T-helper 1 cell treated with Interleukin-12 subunit alpha and Interleukin-12 subunit beta and Interleukin-4 antibody, amounts not matched to agents 30 μg/mL and 1 μg/mL, for 36 hours (primary cell): ENCODE data around the gene SRC.
A peak's percentile ranks its signal among the peaks of the same experiment; 100 is the strongest.

ENCODE experiments used
- H3K27ac Mint-ChIP-seq: one replicate; pipeline ENCODE4 v1.8.0; 2021; ENCODE audit warnings: mild to moderate bottlenecking, mixed read lengths
- H3K27me3 Mint-ChIP-seq: one replicate; pipeline ENCODE4 v1.8.0; 2021; ENCODE audit warnings: low read depth, mixed read lengths
- H3K36me3 Mint-ChIP-seq: one replicate; pipeline ENCODE4 v1.8.0; 2021; ENCODE audit warnings: low read depth, mixed read lengths
- H3K4me1 Mint-ChIP-seq: one replicate; pipeline ENCODE4 v1.8.0; 2021; ENCODE audit warnings: low read depth, mixed read lengths
- H3K4me3 Mint-ChIP-seq: one replicate; pipeline ENCODE4 v1.8.0; 2021; ENCODE audit warnings: mild to moderate bottlenecking, moderate library complexity, mixed read lengths
- H3K9me3 Mint-ChIP-seq: one replicate; pipeline ENCODE4 v1.8.0; 2021; ENCODE audit warnings: mixed read lengths

Gene SRC

GRCh38 chr20:37401282-37401929, 55.5 kb downstream of the SRC start:
- Mint-ChIP-seq H3K27me3 (peaks cover 3% of the 10 kb centered on the region), H3K4me3 (no peak overlapping the region), H3K36me3 (no peaks in the 10 kb centered on the region), H3K9me3 (no peaks in the 10 kb centered on the region), H3K4me1 (peaks cover 5% of the 10 kb centered on the region), H3K27ac (no peak overlapping the region)

GRCh38 chr20:37401930-37402675, 56.2 kb downstream of the SRC start:
- Mint-ChIP-seq H3K27ac (no peak overlapping the region), H3K27me3 (peaks cover 5% of the 10 kb centered on the region), H3K4me3 (no peak overlapping the region), H3K9me3 (no peaks in the 10 kb centered on the region), H3K4me1 (peaks cover 7% of the 10 kb centered on the region), H3K36me3 (no peaks in the 10 kb centered on the region)

- Mint-ChIP-seq H3K9me3 (no peaks in the 10 kb centered on the region), H3K36me3 (no peaks in the 10 kb centered on the region), H3K27ac (no peak overlapping the region), H3K4me1 (peaks cover 12% of the 10 kb centered on the region), H3K4me3 (no peak overlapping the region), H3K27me3 (peaks cover 12% of the 10 kb centered on the region)
Measured at GRCh38 chr20:37403107-37404033, 57.4 kb downstream of the SRC start.

- Mint-ChIP-seq H3K36me3 (no peaks in the 10 kb centered on the region), H3K27ac (no peak overlapping the region), H3K9me3 (no peaks in the 10 kb centered on the region), H3K4me1 (peaks cover 15% of the 10 kb centered on the region), H3K27me3 (peaks cover 21% of the 10 kb centered on the region), H3K4me3 (no peak overlapping the region)
Measured at GRCh38 chr20:37404461-37404890, 58.5 kb downstream of the SRC start.

GRCh38 chr20:37405351-37405897, 59.5 kb downstream of the SRC start:
- no peaks in the 10 kb centered on the region for H3K36me3 Mint-ChIP-seq
- peaks cover 29% of the 10 kb centered on the region for H3K27me3 Mint-ChIP-seq
- peak overlapping the region; percentile 62 for H3K4me3 Mint-ChIP-seq
- no peaks in the 10 kb centered on the region for H3K9me3 Mint-ChIP-seq
- no peak overlapping the region for H3K27ac Mint-ChIP-seq
- peaks cover 16% of the 10 kb centered on the region for H3K4me1 Mint-ChIP-seq

- Mint-ChIP-seq H3K4me1 (peaks cover 16% of the 10 kb centered on the region), H3K9me3 (no peaks in the 10 kb centered on the region), H3K4me3 (peak overlapping the region; percentile 69), H3K27ac (no peak overlapping the region), H3K27me3 (peaks cover 29% of the 10 kb centered on the region), H3K36me3 (no peaks in the 10 kb centered on the region)
Measured at GRCh38 chr20:37406010-37406998, 60.4 kb downstream of the SRC start.

- peak overlapping the region; percentile 3 for H3K27ac Mint-ChIP-seq
- no peaks in the 10 kb centered on the region for H3K9me3 Mint-ChIP-seq
- H3K4me3 Mint-ChIP-seq, result peak overlapping the region; percentile 69
- peaks cover 16% of the 10 kb centered on the region for H3K4me1 Mint-ChIP-seq
- peaks cover 29% of the 10 kb centered on the region for H3K27me3 Mint-ChIP-seq
- no peaks in the 10 kb centered on the region for H3K36me3 Mint-ChIP-seq
Measured at GRCh38 chr20:37407019-37407566, 61.2 kb downstream of the SRC start.

- H3K4me3 Mint-ChIP-seq, result peak overlapping the region; percentile 36
- H3K36me3 Mint-ChIP-seq, result no peaks in the 10 kb centered on the region
- H3K9me3 Mint-ChIP-seq, result no peaks in the 10 kb centered on the region
- peak overlapping the region; percentile 3 for H3K27ac Mint-ChIP-seq
- peaks cover 29% of the 10 kb centered on the region for H3K27me3 Mint-ChIP-seq
- peaks cover 16% of the 10 kb centered on the region for H3K4me1 Mint-ChIP-seq
Measured at GRCh38 chr20:37407573-37408002, 61.6 kb downstream of the SRC start.

- no peak overlapping the region for H3K4me3 Mint-ChIP-seq
- H3K9me3 Mint-ChIP-seq, result no peaks in the 10 kb centered on the region
- no peaks in the 10 kb centered on the region for H3K36me3 Mint-ChIP-seq
- H3K27me3 Mint-ChIP-seq, result peaks cover 29% of the 10 kb centered on the region
- no peak overlapping the region for H3K27ac Mint-ChIP-seq
- H3K4me1 Mint-ChIP-seq, result peaks cover 16% of the 10 kb centered on the region
Measured at GRCh38 chr20:37408302-37409193, 62.6 kb downstream of the SRC start.

GRCh38 chr20:37411408-37412219, 65.7 kb downstream of the SRC start:
- Mint-ChIP-seq H3K4me3 (no peak overlapping the region), H3K4me1 (peaks cover 13% of the 10 kb centered on the region), H3K27me3 (peaks cover 29% of the 10 kb centered on the region), H3K27ac (no peak overlapping the region), H3K36me3 (no peaks in the 10 kb centered on the region), H3K9me3 (no peaks in the 10 kb centered on the region)

GRCh38 chr20:37413023-37413334, 67.0 kb downstream of the SRC start:
- Mint-ChIP-seq H3K36me3 (no peaks in the 10 kb centered on the region), H3K27me3 (peaks cover 22% of the 10 kb centered on the region), H3K27ac (no peak overlapping the region), H3K9me3 (no peaks in the 10 kb centered on the region), H3K4me3 (no peak overlapping the region), H3K4me1 (peaks cover 7% of the 10 kb centered on the region)

- no peaks in the 10 kb centered on the region for H3K9me3 Mint-ChIP-seq
- peaks cover 7% of the 10 kb centered on the region for H3K4me1 Mint-ChIP-seq
- peaks cover 20% of the 10 kb centered on the region for H3K27me3 Mint-ChIP-seq
Measured at GRCh38 chr20:37413379-37413778, 67.4 kb downstream of the SRC start.

More at GRCh38 chr20:37413379-37413778, 67.4 kb downstream of the SRC start:
- Mint-ChIP-seq H3K36me3 (no peaks in the 10 kb centered on the region), H3K27ac (no peak overlapping the region), H3K4me3 (no peak overlapping the region)
